HG02884 (cell line): Measurements from ENCODE around the gene LIN28B.
"Not testable (repeated sequence)": the region's sequence is repeated elsewhere in the genome, so short reads cannot be mapped to it uniquely, and the experiment has no call there.

Source experiments
- ATAC-seq: cut with Tn5 transposase; IDR thresholded peaks from one replicate; pipeline ENCODE4 v1.9.1; 2021; ENCODE audit warnings: mild to moderate bottlenecking, moderate library complexity; ENCODE audit not compliant: unreplicated experiment

LIN28B gene

GRCh38 chr6:105005451-105005850 is 48.5 kb downstream of the LIN28B start:
- ATAC-seq, result no peak

GRCh38 chr6:105013459-105013858 is 56.6 kb downstream of the LIN28B start:
- not testable (repeated sequence) for ATAC-seq

GRCh38 chr6:105014448-105014847 is 57.5 kb downstream of the LIN28B start:
- no peak for ATAC-seq

GRCh38 chr6:105014954-105015353 is 58.0 kb downstream of the LIN28B start:
- no peak for ATAC-seq

- ATAC-seq, result no peak
Measured at GRCh38 chr6:105015482-105015881, 58.6 kb downstream of the LIN28B start.

GRCh38 chr6:105019285-105019684 is 62.4 kb downstream of the LIN28B start:
- no peak for ATAC-seq

GRCh38 chr6:105021399-105021798 is 64.5 kb downstream of the LIN28B start:
- no peak for ATAC-seq

- ATAC-seq, result no peak
Measured at GRCh38 chr6:105022416-105022815, 65.5 kb downstream of the LIN28B start.

GRCh38 chr6:105024803-105025202 is 67.9 kb downstream of the LIN28B start:
- ATAC-seq, result no peak

GRCh38 chr6:105028898-105029297 is 72.0 kb downstream of the LIN28B start:
- no peak for ATAC-seq

GRCh38 chr6:105029581-105029980 is 72.7 kb downstream of the LIN28B start:
- ATAC-seq, result no peak

GRCh38 chr6:105034470-105034869 is 77.6 kb downstream of the LIN28B start:
- no peak for ATAC-seq

- ATAC-seq, result no peak
Measured at GRCh38 chr6:105035299-105035698, 78.4 kb downstream of the LIN28B start.

- ATAC-seq, result no peak
Measured at GRCh38 chr6:105036351-105036750, 79.4 kb downstream of the LIN28B start.

GRCh38 chr6:105038259-105038658 is 81.4 kb downstream of the LIN28B start:
- no peak for ATAC-seq

- no peak for ATAC-seq
Measured at GRCh38 chr6:105041880-105042279, 85.0 kb downstream of the LIN28B start.

GRCh38 chr6:105042648-105043047 is 85.7 kb downstream of the LIN28B start:
- ATAC-seq, result no peak

- ATAC-seq, result no peak
Measured at GRCh38 chr6:105043979-105044378, 87.1 kb downstream of the LIN28B start.

GRCh38 chr6:105045526-105045925 is 88.6 kb downstream of the LIN28B start:
- no peak for ATAC-seq

- no peak for ATAC-seq
Measured at GRCh38 chr6:105051941-105052471, 95.1 kb downstream of the LIN28B start.

- ATAC-seq, result no peak
Measured at GRCh38 chr6:105056646-105057045, 99.7 kb downstream of the LIN28B start.

- ATAC-seq, result no peak
Measured at GRCh38 chr6:105057160-105057559, 100.3 kb downstream of the LIN28B start.

GRCh38 chr6:105058316-105058715 is 101.4 kb downstream of the LIN28B start:
- ATAC-seq, result no peak
